H1 (cell line): ENCODE measurements around the gene SLMAP. TPM values are rescaled to one million over a fixed set of nuclear protein-coding genes. Genes with fewer than 3 reads are reported as not detected.

Source experiments
- FOSL1 ChIP-seq: IDR thresholded peaks from 2 replicates; pipeline ENCODE4 v1.6.1; 2011; ENCODE audit warnings: mild to moderate bottlenecking, low read depth, low read length, moderate library complexity; ENCODE audit not compliant: insufficient read depth
- RAD21 ChIP-seq, 2 experiments: IDR thresholded peaks in 1 of 2; conservative IDR thresholded peaks in 1 of 2; 2 replicates each; pipeline ENCODE4 v1.6.1; 2011; ENCODE audit warnings: low read depth in 2 of 2, low read length in 2 of 2, improper control_type of control experiment in 1 of 2, inconsistent platforms in 1 of 2, mild to moderate bottlenecking in 1 of 2, moderate library complexity in 1 of 2
- polyA plus RNA-seq, 7 experiments: library from polyadenylated mRNA; depleted of rRNA in 3 of 7; stranded (reverse) in 5 of 7; unstranded in 2 of 7; fragments of >200 nt in 5 of 7; fragments of 200-250 nt in 2 of 7; gene quantifications; 1 replicate in 5 of 7; 2 replicates in 1 of 7; 4 replicates in 1 of 7; pipeline versions ENCODE4 v1.2.1 to v1.2.3, GENCODE V29; 2011 to 2013; ENCODE audit warnings: missing spikeins in 2 of 7, mixed read lengths in 2 of 7
- total RNA-seq: library from RNA; stranded (reverse); fragmentation: NEBNext Ultra II Directional; extraction: Animal tissue kit (Norgen Biotek cat#: 25700); gene quantifications from 2 replicates; pipeline ENCODE4 v1.2.1, GENCODE V29; 2021

Gene SLMAP
- total and polyA plus RNA-seq, 2 of the 8 experiments (the other 6 are each of a cell fraction or from before 2014, with no cell fraction given), result 13.6 to 70.4 TPM

DNA sequence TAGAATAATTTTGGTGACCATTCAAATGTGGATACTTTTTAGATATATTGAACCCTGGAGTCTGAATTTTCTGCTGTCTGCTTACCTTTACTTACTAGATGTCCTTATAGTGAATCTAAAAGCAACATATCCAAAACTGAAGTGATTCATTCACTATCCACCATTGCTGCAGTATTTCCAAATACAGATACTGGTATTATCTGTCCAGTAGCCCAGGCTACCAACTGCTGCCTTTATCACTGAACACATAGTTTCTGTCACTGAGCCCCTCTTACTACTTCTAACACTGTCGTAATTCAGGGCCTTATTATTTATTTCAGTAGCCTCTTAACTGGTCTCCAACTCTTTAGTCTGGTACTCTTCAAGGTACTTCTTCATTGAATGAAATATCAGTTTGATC lies 49.2 kb downstream of the SLMAP start (continued):
- TF ChIP-seq FOSL1, result no peak
- TF ChIP-seq RAD21 (IDR thresholded peaks at IDR 0.05 in 1 of 2, conservative IDR thresholded peaks at IDR 0.05 in 1 of 2; ENCODE audit: low read depth in 2 of 2, low read length in 2 of 2), result no peak
